Measurements from ENCODE around the gene DIP2B. TPM values are rescaled to one million over a fixed set of nuclear protein-coding genes. Genes with fewer than 3 reads are reported as not detected.

DIP2B gene
- polyA plus RNA-seq, 3 donors: 3.5 to 12.3 (median 6.5) TPM

- no peak overlapping the region for H2AFZ ChIP-seq (ENCODE audit: insufficient read depth, low read depth, low read length, poor library complexity, severe bottlenecking)
- peaks cover 33 to 38% of the 10 kb centered on the region in 2 donors for H3K4me1 ChIP-seq (ENCODE audit: control insufficient read depth in 1 of 2, insufficient read depth in 2 of 2, low read length in 2 of 2)
- peak overlapping the region in 1 of 2 donors; percentile 40 for H3K27ac ChIP-seq (ENCODE audit: low read depth in 1 of 2, low read length in 2 of 2)
- peaks cover 56% of the 10 kb centered on the region for H4K20me1 ChIP-seq (ENCODE audit: insufficient read depth, low read length)
- no peaks in the 10 kb centered on the region for H3K9me3 Mint-ChIP-seq
- peaks cover 49% of the 10 kb centered on the region for H3K4me1 Mint-ChIP-seq
- H3K36me3 Mint-ChIP-seq: peaks cover 16 to 24% of the 10 kb centered on the region in 2 donors
- H3K9ac ChIP-seq (ENCODE audit: insufficient read depth, low read length, poor library complexity, severe bottlenecking): no peak overlapping the region
- H3K27me3 Mint-ChIP-seq (ENCODE audit: low read depth in 3 of 3): peaks cover 0 to 2% (median 0%) of the 10 kb centered on the region in 3 donors
- 86% methylated on average over 1 of the region's 1 CpG for WGBS (ENCODE audit: insufficient coverage)
- H3K4me2 ChIP-seq (replicated peaks; ENCODE audit: extremely low read depth, low read length, poor library complexity, severe bottlenecking): no peak overlapping the region
- H3K36me3 ChIP-seq (replicated peaks in 1 of 2; ENCODE audit: control insufficient read depth in 1 of 2, insufficient read depth in 2 of 2, low read length in 2 of 2): peaks cover 0 to 22% of the 10 kb centered on the region in 2 donors
- H3K9me3 ChIP-seq (replicated peaks in 1 of 2; ENCODE audit: control insufficient read depth in 1 of 2, insufficient read depth in 1 of 2, low read length in 2 of 2): no peaks in the 10 kb centered on the region
- intact Hi-C loops (cut with micrococcal nuclease): loop anchor here in 1 of 2 donors (10.0 kb wide), 1 partner anchor 51 kb away; no protein-coding TSS in a partner anchor
- H3K27me3 ChIP-seq (ENCODE audit: control insufficient read depth in 2 of 2, insufficient read depth in 2 of 2, low read length in 2 of 2): no peaks in the 10 kb centered on the region
- no peak for TF ChIP-seq CTCF (IDR thresholded peaks at IDR 0.05)
- peak overlapping the region in 2 of 7 donors; percentile 41 to 81 for H3K27ac Mint-ChIP-seq
- H3K79me2 ChIP-seq (ENCODE audit: insufficient read depth, low read length): peaks cover 97% of the 10 kb centered on the region
- H3K4me3 ChIP-seq (replicated peaks in 1 of 3; ENCODE audit: low read depth in 2 of 3, low read length in 3 of 3): no peak overlapping the region
- H3K4me3 Mint-ChIP-seq: no peak overlapping the region
- no peak for DNase-seq
These were observed 19.0 kb downstream of the DIP2B start for GRCh38 chr12:50523772-50524171.

- H4K20me1 ChIP-seq (ENCODE audit: insufficient read depth, low read length): peaks cover 63% of the 10 kb centered on the region
- no peaks in the 10 kb centered on the region for H3K9me3 ChIP-seq (replicated peaks in 1 of 2; ENCODE audit: control insufficient read depth in 1 of 2, insufficient read depth in 1 of 2, low read length in 2 of 2)
- DNase-seq: no peak
- H3K27ac ChIP-seq (ENCODE audit: low read depth in 1 of 2, low read length in 2 of 2): peak overlapping the region in 1 of 2 donors; percentile 40
- no peak for TF ChIP-seq CTCF (IDR thresholded peaks at IDR 0.05)
- peaks cover 0 to 22% of the 10 kb centered on the region in 2 donors for H3K36me3 ChIP-seq (replicated peaks in 1 of 2; ENCODE audit: control insufficient read depth in 1 of 2, insufficient read depth in 2 of 2, low read length in 2 of 2)
- H3K9me3 Mint-ChIP-seq: no peaks in the 10 kb centered on the region
- H3K4me2 ChIP-seq (replicated peaks; ENCODE audit: extremely low read depth, low read length, poor library complexity, severe bottlenecking): no peak overlapping the region
- no peak overlapping the region for H3K9ac ChIP-seq (ENCODE audit: insufficient read depth, low read length, poor library complexity, severe bottlenecking)
- WGBS (ENCODE audit: insufficient coverage): 90% methylated on average over 2 of the region's 2 CpGs
- H3K27me3 ChIP-seq (ENCODE audit: control insufficient read depth in 2 of 2, insufficient read depth in 2 of 2, low read length in 2 of 2): no peaks in the 10 kb centered on the region
- H3K4me3 ChIP-seq (replicated peaks in 1 of 3; ENCODE audit: low read depth in 2 of 3, low read length in 3 of 3): no peak overlapping the region
- H3K4me1 Mint-ChIP-seq: peaks cover 52% of the 10 kb centered on the region
- intact Hi-C loops (cut with micrococcal nuclease): loop anchor here in 1 of 2 donors (10.0 kb wide), 1 partner anchor 50 kb away; no protein-coding TSS in a partner anchor
- H3K36me3 Mint-ChIP-seq: peaks cover 16 to 24% of the 10 kb centered on the region in 2 donors
- H3K4me3 Mint-ChIP-seq: no peak overlapping the region
- H3K27me3 Mint-ChIP-seq (ENCODE audit: low read depth in 3 of 3): peaks cover 0 to 2% (median 0%) of the 10 kb centered on the region in 3 donors
- H2AFZ ChIP-seq (ENCODE audit: insufficient read depth, low read depth, low read length, poor library complexity, severe bottlenecking): no peak overlapping the region
- H3K27ac Mint-ChIP-seq: peak overlapping the region; percentile 29 to 88 (median 64)
- peaks cover 97% of the 10 kb centered on the region for H3K79me2 ChIP-seq (ENCODE audit: insufficient read depth, low read length)
- H3K4me1 ChIP-seq (ENCODE audit: control insufficient read depth in 1 of 2, insufficient read depth in 2 of 2, low read length in 2 of 2): peaks cover 33 to 38% of the 10 kb centered on the region in 2 donors
These were observed 19.8 kb downstream of the DIP2B start for GRCh38 chr12:50524621-50525020.

All from CD14-positive monocyte (primary cell).